Thymus (tissue), 11 donors: ENCODE data around the gene MRNIP. TPM values are rescaled to one million over a fixed set of nuclear protein-coding genes. Genes with fewer than 3 reads are reported as not detected.

Experiments
- DNase-seq, 9 donors: peaks; one replicate each; pipeline ENCODE4 v3.0.0-alpha.2; 2013; ENCODE audit warnings: low spot score in 9 of 9, low read depth in 6 of 9, missing footprints in 1 of 9
- H3K27ac ChIP-seq, 2 donors: one replicate each; pipeline ENCODE4 v1.5.1; 2013; ENCODE audit warnings: control low read depth in 1 of 2, low read depth in 1 of 2, low read length in 1 of 2, mild to moderate bottlenecking in 1 of 2, moderate library complexity in 1 of 2
- H3K27me3 ChIP-seq, 2 donors: one replicate each; pipeline ENCODE4 v1.5.1; 2013; ENCODE audit warnings: low read length in 1 of 2; ENCODE audit not compliant: control insufficient read depth in 2 of 2, insufficient read depth in 1 of 2
- H3K36me3 ChIP-seq, 2 donors: one replicate each; pipeline ENCODE4 v1.5.1; 2013; ENCODE audit warnings: low read length in 1 of 2, mild to moderate bottlenecking in 1 of 2, moderate library complexity in 1 of 2; ENCODE audit not compliant: control insufficient read depth in 2 of 2, insufficient read depth in 2 of 2
- H3K4me1 ChIP-seq, 2 donors: one replicate each; pipeline ENCODE4 v1.5.1; 2013; ENCODE audit warnings: low read length in 2 of 2; ENCODE audit not compliant: control insufficient read depth in 2 of 2, insufficient read depth in 2 of 2
- H3K4me3 ChIP-seq, 2 donors: one replicate each; pipeline ENCODE4 v1.5.1; 2013; ENCODE audit warnings: low read length in 2 of 2, control low read depth in 1 of 2, mild to moderate bottlenecking in 1 of 2
- H3K9me3 ChIP-seq, 2 donors: one replicate each; pipeline ENCODE4 v1.5.1; 2013; ENCODE audit warnings: low read length in 1 of 2, mild to moderate bottlenecking in 1 of 2; ENCODE audit not compliant: control insufficient read depth in 2 of 2, insufficient read depth in 1 of 2
- WGBS: extraction: QIAGEN DNeasy Blood & Tissue Kit; methylation state at CpG from one replicate; pipeline ENCODE4 v1.1.7; 2013; 5-methylcytosine and 5-hydroxymethylcytosine counted together
- polyA plus RNA-seq: library from polyadenylated mRNA; stranded (reverse); fragments of 200-250 nt; gene quantifications from one replicate; pipeline ENCODE4 v1.2.3, GENCODE V29; 2013
- total RNA-seq: library from RNA; stranded (reverse); fragments of 120-200 nt; gene quantifications from one replicate; pipeline ENCODE4 v1.2.4, GENCODE V29; 2013
- donor health status: healthy.

MRNIP gene
- total and polyA plus RNA-seq, 2 donors = 10.2 to 43.9 TPM

GRCh38 chr5:179901915-179902762 lies 43.5 kb upstream of the MRNIP start:
- Histone ChIP-seq H3K4me3 (no peak overlapping the region), H3K27ac (no peak overlapping the region), H3K9me3 (no peaks in the 10 kb centered on the region), H3K36me3 (peaks cover 24 to 32% of the 10 kb centered on the region in 2 donors), H3K27me3 (peaks cover 0 to 4% of the 10 kb centered on the region in 2 donors), H3K4me1 (peaks cover 7 to 13% of the 10 kb centered on the region in 2 donors)
- WGBS = 93% methylated on average over 15 of the region's 15 CpGs
- DNase-seq = no peak

GRCh38 chr5:179901462-179901861 lies 42.8 kb upstream of the MRNIP start:
- Histone ChIP-seq H3K4me3 (no peak overlapping the region), H3K9me3 (no peaks in the 10 kb centered on the region), H3K27ac (no peak overlapping the region), H3K36me3 (peaks cover 24 to 33% of the 10 kb centered on the region in 2 donors), H3K27me3 (no peaks in the 10 kb centered on the region), H3K4me1 (peaks cover 0 to 6% of the 10 kb centered on the region in 2 donors)
- no peak for DNase-seq
- WGBS = 98% methylated on average over 6 of the region's 6 CpGs

GRCh38 chr5:179900711-179901110 lies 42.1 kb upstream of the MRNIP start:
- no peaks in the 10 kb centered on the region for H3K9me3 ChIP-seq
- no peaks in the 10 kb centered on the region for H3K27me3 ChIP-seq
- H3K36me3 ChIP-seq = peaks cover 24 to 36% of the 10 kb centered on the region in 2 donors
- WGBS = 96% methylated on average over 13 of the region's 13 CpGs
- no peak overlapping the region for H3K27ac ChIP-seq
- no peak for DNase-seq
- no peak overlapping the region for H3K4me3 ChIP-seq
- no peaks in the 10 kb centered on the region for H3K4me1 ChIP-seq

GRCh38 chr5:179900206-179900605 lies 41.6 kb upstream of the MRNIP start:
- Histone ChIP-seq H3K4me1 (no peaks in the 10 kb centered on the region), H3K27ac (no peak overlapping the region), H3K36me3 (peaks cover 24 to 39% of the 10 kb centered on the region in 2 donors), H3K4me3 (no peak overlapping the region), H3K9me3 (no peaks in the 10 kb centered on the region), H3K27me3 (no peaks in the 10 kb centered on the region)
- WGBS = 87% methylated on average over 9 of the region's 9 CpGs
- no peak for DNase-seq

GRCh38 chr5:179895861-179896260 lies 37.2 kb upstream of the MRNIP start:
- no peak for DNase-seq
- 95% methylated on average over 6 of the region's 6 CpGs for WGBS
- no peak overlapping the region for H3K4me3 ChIP-seq
- H3K27ac ChIP-seq = no peak overlapping the region
- no peaks in the 10 kb centered on the region for H3K9me3 ChIP-seq
- H3K36me3 ChIP-seq = peaks cover 54 to 55% of the 10 kb centered on the region in 2 donors
- no peaks in the 10 kb centered on the region for H3K4me1 ChIP-seq
- H3K27me3 ChIP-seq = no peaks in the 10 kb centered on the region

GRCh38 chr5:179893958-179894895 lies 35.6 kb upstream of the MRNIP start:
- no peak overlapping the region for H3K4me3 ChIP-seq
- peaks cover 65 to 66% of the 10 kb centered on the region in 2 donors for H3K36me3 ChIP-seq
- no peaks in the 10 kb centered on the region for H3K4me1 ChIP-seq
- H3K27ac ChIP-seq = no peak overlapping the region
- DNase-seq = no peak
- 94% methylated on average over 26 of the region's 26 CpGs for WGBS
- H3K27me3 ChIP-seq = no peaks in the 10 kb centered on the region
- H3K9me3 ChIP-seq = no peaks in the 10 kb centered on the region

GRCh38 chr5:179893076-179893957 lies 34.7 kb upstream of the MRNIP start:
- no peaks in the 10 kb centered on the region for H3K4me1 ChIP-seq
- H3K27me3 ChIP-seq = no peaks in the 10 kb centered on the region
- no peak overlapping the region for H3K4me3 ChIP-seq
- H3K36me3 ChIP-seq = peaks cover 62 to 66% of the 10 kb centered on the region in 2 donors
- H3K9me3 ChIP-seq = no peaks in the 10 kb centered on the region
- DNase-seq = no peak
- H3K27ac ChIP-seq = no peak overlapping the region
- WGBS = 96% methylated on average over 31 of the region's 31 CpGs

- DNase-seq = no peak
- H3K27ac ChIP-seq = no peak overlapping the region
- no peaks in the 10 kb centered on the region for H3K4me1 ChIP-seq
- H3K27me3 ChIP-seq = no peaks in the 10 kb centered on the region
- WGBS = 97% methylated on average over 5 of the region's 5 CpGs
- no peak overlapping the region for H3K4me3 ChIP-seq
- H3K36me3 ChIP-seq = peaks cover 66 to 72% of the 10 kb centered on the region in 2 donors
- no peaks in the 10 kb centered on the region for H3K9me3 ChIP-seq
Measured at GRCh38 chr5:179892255-179892654, 33.6 kb upstream of the MRNIP start.
